ENCODE results near the gene MAGED2. TPM values are rescaled to one million over a fixed set of nuclear protein-coding genes. Genes with fewer than 3 reads are reported as not detected.
A peak's percentile ranks its signal among the peaks of the same experiment; 100 is the strongest.

Gene MAGED2, protein sequence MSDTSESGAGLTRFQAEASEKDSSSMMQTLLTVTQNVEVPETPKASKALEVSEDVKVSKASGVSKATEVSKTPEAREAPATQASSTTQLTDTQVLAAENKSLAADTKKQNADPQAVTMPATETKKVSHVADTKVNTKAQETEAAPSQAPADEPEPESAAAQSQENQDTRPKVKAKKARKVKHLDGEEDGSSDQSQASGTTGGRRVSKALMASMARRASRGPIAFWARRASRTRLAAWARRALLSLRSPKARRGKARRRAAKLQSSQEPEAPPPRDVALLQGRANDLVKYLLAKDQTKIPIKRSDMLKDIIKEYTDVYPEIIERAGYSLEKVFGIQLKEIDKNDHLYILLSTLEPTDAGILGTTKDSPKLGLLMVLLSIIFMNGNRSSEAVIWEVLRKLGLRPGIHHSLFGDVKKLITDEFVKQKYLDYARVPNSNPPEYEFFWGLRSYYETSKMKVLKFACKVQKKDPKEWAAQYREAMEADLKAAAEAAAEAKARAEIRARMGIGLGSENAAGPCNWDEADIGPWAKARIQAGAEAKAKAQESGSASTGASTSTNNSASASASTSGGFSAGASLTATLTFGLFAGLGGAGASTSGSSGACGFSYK
- 526 TPM for total RNA-seq

DNA sequence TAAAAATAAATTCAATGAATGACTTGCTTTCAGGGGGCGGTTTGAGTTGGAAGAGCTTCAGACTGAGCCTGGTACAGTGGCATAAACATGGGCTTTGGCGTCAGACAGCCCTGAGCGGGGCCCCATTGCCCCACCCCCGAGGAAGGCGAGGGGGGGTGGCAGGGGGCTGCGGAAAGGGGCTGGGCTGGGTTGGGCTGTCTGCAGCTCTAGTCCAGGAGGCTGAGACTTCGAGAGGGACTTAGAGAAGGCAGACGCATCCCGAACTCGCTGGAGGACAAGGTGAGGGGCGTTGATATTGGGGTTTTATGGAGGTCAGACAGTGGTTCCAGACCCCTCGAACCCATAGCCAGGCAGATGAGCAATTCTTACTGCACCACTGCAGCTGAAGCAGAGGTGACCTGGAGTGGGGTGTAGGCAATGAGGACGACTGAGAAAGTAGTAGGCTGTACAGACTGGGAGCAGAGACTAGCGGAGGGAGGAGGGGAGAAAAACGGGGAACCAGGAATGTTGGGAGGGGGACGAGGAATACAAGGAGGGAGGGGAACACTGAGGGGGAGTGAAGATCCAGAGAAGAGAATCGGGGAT lies at the start of gene MAGED2:
MAGED2 (plus strand) TSS at position 222 of the 585 bp plus-strand sequence. CDS start 1,587 bp downstream, outside the sequence.

DNA sequence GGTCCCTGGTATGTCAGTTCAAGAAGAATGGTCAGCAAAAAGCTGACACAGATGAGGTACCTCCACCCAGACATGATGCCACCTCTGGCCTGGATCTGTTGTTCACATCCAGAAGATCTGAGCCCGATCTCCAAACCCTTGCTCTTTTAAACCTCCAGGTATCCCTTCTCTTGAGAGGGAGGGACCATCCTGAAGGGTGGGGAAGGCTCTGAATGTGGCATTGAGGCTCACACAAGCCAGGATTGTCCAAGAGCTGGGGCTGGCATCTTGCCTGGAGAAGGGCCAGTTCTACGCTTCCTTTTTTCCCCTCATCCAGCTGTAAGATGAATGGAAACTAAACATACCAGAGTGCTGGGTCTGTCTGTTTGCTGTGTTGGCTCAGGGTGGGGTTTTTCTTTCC lies 9.4 kb upstream of the MAGED2 start, which contains the start of gene ITIH6:
ITIH6 (minus strand) TSS at position 119 of the 400 bp plus-strand sequence; CDS start at position 74, 45 bp downstream.

Small RNAs within 50 kb of the gene (small RNA-seq; reads per million reads assigned to genes)
- not detected for gene AL049732.1 (ENCODE audit: low replicate concordance)
- gene SNORA11 (ENCODE audit: low replicate concordance) = 122 reads per million, percentile 98 among the genes with 10 or more reads in this experiment

Other genes with a start within 250 kb of the MAGED2 start
- gene ITIH6, start 9.5 kb upstream of the MAGED2 start, total RNA-seq = not detected
- gene TRO, start 113.1 kb downstream of the MAGED2 start, total RNA-seq = 71.2 TPM
- gene PFKFB1, start 186.4 kb downstream of the MAGED2 start, total RNA-seq = 0.70 TPM
- gene APEX2, start 192.6 kb downstream of the MAGED2 start, total RNA-seq = 12.0 TPM
- gene ALAS2, start 223.2 kb downstream of the MAGED2 start, total RNA-seq = 197 TPM

Data from metanephros (tissue), 2 donors.